ENCODE measurements around the gene CD8B2.
"Not testable (repeated sequence)": the region's sequence is repeated elsewhere in the genome, so short reads cannot be mapped to it uniquely, and the experiment has no call there.

Gene CD8B2

DNA sequence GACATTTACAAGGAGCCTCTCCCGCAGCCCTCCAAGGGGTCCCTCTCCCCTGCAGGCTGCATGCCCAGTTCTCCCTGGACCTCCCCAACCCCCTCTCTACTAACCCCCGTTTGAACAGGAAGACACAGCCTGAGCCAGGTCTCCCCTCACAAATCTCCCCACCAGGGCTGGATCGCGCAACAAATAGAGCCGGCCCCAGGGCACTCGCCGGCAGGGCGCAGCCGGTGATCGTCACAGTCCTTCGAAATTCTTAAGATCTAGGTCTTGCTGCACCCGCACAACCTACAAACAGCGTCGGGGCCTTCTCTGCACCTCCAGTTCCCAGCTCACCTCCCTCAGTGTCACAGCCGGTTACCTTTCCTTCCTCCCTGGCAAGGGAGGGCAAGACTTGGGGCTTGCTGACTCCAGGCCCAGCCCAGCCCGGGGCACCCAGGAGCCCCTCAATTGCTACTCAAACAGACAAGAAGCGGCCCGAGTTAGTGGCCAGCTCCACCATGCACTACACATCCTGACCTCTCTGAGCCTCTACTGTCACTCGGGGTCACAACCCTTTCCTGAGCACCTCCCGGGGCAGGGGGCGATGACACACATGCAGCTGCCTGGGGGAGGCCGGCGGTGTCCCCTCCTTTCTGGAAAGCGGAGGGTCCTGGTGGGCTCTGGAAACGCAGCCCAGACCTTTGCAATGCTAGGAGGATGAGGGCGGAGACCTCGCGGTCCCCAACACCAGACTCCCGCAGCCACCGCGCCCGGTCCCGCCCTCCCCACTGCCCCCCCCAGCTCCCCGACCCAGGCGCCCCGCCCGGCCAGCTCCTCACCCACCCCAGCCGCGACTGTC is at the start of gene CD8B2:
CD8B2 (plus strand) TSS at position 814 of the 835 bp plus-strand sequence. CDS start 63 bp downstream, outside the sequence.
- not testable (repeated sequence) for H3K27ac Mint-ChIP-seq, H3K36me3 Mint-ChIP-seq, H3K27me3 Mint-ChIP-seq, H3K4me3 Mint-ChIP-seq, H3K4me1 Mint-ChIP-seq, H3K9me3 Mint-ChIP-seq

DNA sequence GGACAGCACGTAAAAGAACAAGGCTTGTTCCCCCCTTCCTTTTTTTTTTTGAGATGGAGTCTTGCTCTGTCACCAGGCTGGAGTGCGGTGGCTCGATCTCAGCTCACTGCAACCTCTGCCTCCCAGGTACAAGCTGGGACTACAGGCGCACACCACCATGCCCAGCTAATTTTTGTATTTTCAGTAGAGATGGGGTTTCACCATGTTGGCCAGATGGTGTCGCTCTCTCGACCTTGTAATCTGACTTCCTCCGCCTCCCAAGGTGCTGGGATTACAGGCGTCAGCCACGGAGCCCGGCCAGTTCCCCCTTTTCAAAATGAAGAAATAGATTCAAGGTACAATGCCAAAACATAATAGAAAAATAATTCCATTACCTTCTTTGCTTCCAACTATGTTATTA is 25.3 kb upstream of the CD8B2 start:
- H3K4me1 Mint-ChIP-seq, H3K27me3 Mint-ChIP-seq, H3K4me3 Mint-ChIP-seq, H3K36me3 Mint-ChIP-seq, H3K9me3 Mint-ChIP-seq, H3K27ac Mint-ChIP-seq: not testable (repeated sequence)

DNA sequence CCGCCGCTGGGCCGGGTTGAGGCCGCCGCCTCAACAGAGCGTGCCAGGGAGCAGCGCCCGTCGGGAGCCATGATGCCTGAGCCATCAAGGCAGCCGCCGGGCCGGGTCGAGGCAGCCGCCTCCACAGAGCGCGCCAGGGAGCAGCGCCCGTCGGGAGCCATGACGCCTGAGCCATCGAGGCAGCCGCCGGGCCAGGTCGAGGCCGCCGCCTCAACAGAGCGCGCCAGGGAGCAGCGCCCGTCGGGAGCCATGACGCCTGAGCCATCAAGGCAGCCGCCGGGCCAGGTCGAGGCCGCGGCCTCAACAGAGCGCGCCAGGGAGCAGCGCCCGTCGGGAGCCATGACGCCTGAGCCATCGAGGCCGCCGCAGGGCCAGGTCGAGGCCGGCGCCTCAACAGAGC is 19.6 kb upstream of the CD8B2 start:
- H3K4me1 Mint-ChIP-seq, H3K9me3 Mint-ChIP-seq, H3K4me3 Mint-ChIP-seq, H3K36me3 Mint-ChIP-seq, H3K27me3 Mint-ChIP-seq, H3K27ac Mint-ChIP-seq: not testable (repeated sequence)

DNA sequence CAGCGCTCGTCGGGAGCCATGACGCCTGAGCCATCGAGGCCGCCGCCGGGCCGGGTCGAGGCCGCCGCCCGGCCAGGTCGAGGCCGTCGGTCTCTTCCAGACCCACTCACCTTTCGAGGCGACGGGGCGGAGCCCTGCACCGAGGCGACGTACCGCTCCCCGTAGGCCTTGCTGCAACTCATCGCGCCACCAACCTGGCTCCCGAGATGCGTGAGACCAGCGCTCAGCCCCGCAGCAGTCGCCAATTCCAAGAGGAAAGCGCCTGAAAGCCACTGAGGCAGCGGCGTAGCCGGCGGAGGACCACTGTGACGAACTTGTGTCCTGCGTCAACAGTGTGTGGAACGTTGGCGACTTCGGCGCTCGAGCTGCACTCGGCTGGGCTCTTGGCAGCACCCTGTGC is 19.1 kb upstream of the CD8B2 start, which contains the start of gene RGPD3:
RGPD3 (minus strand) TSS at position 307 of the 400 bp plus-strand sequence; CDS start at position 182, 125 bp downstream.
- H3K36me3 Mint-ChIP-seq, H3K27me3 Mint-ChIP-seq, H3K4me3 Mint-ChIP-seq, H3K27ac Mint-ChIP-seq, H3K9me3 Mint-ChIP-seq, H3K4me1 Mint-ChIP-seq: not testable (repeated sequence)

DNA sequence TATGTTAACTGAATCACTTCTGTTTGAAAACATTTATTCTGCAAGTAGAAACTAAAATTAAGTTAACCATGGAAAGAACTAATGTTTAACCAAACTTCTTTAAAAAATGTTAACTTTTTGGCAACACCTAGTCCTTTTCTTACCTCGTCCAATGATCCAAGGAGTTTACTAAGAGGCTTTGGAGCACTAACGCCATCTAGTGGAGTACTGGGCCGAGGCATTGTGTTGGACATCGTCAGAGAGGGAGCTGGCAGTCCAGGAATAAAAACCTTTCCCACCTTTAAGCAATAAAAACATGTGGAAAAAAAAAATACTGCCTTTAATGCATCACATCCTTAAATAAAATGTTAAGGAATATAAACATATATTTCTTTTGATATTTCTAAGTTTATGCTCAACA is 16.5 kb upstream of the CD8B2 start:
- H3K36me3 Mint-ChIP-seq, result not testable (repeated sequence)

DNA sequence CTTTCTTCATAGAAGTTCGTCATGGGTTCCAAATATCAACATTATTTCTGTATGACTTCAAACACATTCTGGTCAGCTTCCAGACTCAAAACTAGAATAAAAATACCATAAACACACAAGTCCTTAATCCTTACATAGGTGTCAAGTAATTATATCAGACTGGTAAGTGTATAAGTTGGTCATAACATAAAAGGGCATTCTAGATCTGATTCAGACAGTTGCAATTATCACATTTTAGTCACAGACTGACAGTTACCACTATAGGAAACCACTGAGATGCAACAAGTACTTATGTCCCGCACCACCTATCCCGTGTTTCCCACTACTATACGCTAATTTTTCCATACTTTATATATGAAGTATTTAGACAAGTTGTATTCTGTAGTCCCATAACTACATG is 9.5 kb upstream of the CD8B2 start:
- H3K36me3 Mint-ChIP-seq, H3K27ac Mint-ChIP-seq, H3K27me3 Mint-ChIP-seq, H3K4me3 Mint-ChIP-seq, H3K9me3 Mint-ChIP-seq, H3K4me1 Mint-ChIP-seq: not testable (repeated sequence)

More for the DNA sequence above, 16.5 kb upstream of the CD8B2 start:
- not testable (repeated sequence) for H3K4me3 Mint-ChIP-seq, H3K9me3 Mint-ChIP-seq, H3K4me1 Mint-ChIP-seq, H3K27me3 Mint-ChIP-seq, H3K27ac Mint-ChIP-seq

DNA sequence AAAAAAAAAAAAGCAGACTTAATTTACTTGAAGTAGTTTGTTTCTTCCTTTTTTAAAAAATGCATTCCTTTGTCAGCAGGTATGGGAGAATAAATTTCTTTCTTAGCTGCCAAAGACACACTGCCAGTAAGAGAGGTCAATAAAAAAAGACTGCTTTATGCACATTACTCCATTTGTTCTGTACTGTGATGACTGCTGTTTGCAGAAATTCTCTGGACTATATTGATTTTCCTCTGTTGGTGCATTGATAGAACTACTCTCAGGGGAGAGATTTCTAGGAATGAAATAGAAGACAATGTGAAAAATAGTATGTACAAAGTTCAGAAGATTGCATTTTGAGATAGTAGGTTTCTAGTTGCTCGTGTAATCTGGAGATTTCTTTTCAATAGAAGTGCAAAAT is 7.6 kb upstream of the CD8B2 start:
- not testable (repeated sequence) for H3K4me3 Mint-ChIP-seq, H3K27ac Mint-ChIP-seq, H3K4me1 Mint-ChIP-seq, H3K9me3 Mint-ChIP-seq, H3K27me3 Mint-ChIP-seq, H3K36me3 Mint-ChIP-seq

DNA sequence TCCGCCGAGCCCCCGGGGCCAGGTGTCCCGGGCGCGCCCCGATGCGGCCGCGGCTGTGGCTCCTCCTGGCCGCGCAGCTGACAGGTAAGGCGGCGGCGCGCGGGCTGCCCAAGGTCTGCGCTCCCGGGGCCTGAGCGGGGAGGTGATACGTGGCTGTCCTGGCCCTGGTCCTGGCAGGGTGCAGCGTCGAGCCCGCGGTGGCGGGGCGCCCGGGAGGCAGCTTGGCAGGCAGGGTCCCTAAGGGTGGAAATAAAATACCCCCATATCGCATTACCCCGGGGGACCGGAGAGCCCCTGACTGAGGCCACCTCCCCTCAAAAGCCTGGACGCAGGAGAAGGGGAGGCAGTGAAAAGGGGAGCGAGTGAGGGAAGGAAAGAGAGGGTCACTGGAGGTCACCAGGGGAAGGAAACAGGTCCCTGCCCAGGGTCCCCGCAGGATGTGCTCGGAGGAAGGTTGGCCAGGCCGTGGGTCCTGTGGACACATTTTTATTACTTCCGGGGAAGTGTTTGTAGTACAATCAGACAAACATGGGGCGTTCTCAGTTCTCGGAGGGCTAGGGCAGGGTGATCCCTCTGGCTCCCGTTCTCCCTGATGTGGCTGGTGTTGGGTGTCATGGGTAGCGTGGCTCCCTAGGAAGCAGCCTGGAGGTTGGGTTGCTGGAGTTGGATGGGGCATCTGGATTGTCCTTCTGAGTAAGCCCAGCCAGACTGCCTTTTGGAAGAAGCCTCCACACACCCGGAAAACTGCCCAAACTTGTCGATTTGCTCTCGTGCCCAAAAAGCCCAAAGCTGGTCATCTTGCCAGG is 425 bp downstream of the CD8B2 start:
- not testable (repeated sequence) for H3K36me3 Mint-ChIP-seq, H3K9me3 Mint-ChIP-seq, H3K27me3 Mint-ChIP-seq, H3K4me3 Mint-ChIP-seq, H3K27ac Mint-ChIP-seq, H3K4me1 Mint-ChIP-seq

DNA sequence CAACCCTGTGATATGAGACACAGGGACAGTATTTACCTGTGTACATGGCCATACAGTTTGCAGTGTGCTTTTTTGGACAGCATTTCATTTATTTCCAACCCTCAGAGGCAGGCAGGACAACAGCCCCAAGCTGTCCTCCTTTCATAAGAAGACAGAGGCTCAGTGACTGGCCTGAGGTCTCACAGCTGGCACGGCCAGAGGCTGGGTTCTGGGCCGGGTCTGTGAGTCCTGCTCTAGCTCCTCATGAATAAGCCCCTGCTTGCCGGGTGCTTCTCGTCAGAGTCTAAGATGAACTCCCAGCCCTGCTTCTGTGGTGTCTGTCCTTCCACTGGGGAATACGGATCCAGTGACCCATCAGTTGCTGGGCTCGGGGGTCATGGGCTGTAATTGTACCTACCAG is 2.5 kb downstream of the CD8B2 start:
- H3K27me3 Mint-ChIP-seq, H3K27ac Mint-ChIP-seq, H3K9me3 Mint-ChIP-seq, H3K4me1 Mint-ChIP-seq, H3K4me3 Mint-ChIP-seq, H3K36me3 Mint-ChIP-seq: not testable (repeated sequence)

DNA sequence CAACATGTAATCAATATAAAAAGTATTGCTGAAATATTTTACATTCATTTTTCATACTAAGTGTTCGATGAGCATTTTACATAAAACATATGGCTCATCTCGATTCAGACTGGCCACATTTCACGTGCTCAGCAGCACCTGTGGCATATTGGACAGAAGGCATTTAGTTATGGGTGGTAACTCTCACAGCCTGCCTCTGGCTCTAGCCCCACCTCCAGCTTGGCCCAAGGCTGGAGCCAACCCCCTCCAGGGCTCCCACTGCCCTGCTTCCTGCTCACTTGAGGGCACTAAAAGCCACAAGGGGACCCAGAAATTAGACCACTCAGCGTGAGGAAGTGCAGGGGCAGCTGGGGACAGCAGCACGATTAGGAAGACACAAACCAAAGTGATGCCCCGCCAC is 5.2 kb downstream of the CD8B2 start:
- H3K4me1 Mint-ChIP-seq, H3K36me3 Mint-ChIP-seq, H3K4me3 Mint-ChIP-seq, H3K27me3 Mint-ChIP-seq, H3K27ac Mint-ChIP-seq, H3K9me3 Mint-ChIP-seq: not testable (repeated sequence)

DNA sequence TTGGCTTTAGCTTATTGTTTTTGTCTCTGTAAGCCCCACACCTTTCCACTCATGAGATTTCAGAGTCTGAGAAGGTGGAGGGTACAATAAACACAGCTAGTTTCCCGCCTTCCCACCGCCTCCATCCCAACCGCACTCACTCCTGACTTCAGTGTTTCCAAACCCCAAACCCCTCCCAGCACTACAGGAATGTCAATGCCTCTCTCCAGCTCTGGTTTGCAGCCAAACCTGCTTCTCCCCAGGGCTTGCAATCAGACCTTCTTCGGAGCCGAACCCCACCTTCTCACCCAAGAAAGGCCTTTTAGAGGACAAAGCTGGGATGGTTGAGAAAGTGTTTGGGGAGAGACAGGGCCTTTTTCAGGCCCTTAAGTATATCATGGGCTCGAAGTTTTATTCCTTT is 5.7 kb downstream of the CD8B2 start:
- not testable (repeated sequence) for H3K4me3 Mint-ChIP-seq, H3K27ac Mint-ChIP-seq, H3K4me1 Mint-ChIP-seq, H3K36me3 Mint-ChIP-seq, H3K27me3 Mint-ChIP-seq, H3K9me3 Mint-ChIP-seq

DNA sequence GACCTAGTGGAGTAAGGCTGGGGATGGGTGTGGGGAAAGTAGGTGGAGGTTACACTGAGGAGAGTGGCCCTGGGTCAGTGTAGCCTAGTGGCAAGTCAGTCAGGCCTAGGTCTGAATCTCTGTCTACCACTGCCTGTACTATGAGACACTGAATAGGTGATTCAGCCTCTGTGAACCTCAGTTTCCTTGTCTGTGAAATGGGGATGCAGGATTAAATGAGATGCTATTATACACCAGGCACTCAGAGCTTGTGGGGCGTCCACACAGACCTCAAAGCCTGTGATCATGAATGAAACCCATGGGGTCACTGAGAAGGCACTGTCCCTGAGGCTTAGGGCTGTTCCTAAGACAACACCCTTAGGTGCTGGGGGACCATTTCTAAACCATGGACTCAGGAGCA is 11.4 kb downstream of the CD8B2 start:
- not testable (repeated sequence) for H3K36me3 Mint-ChIP-seq, H3K27me3 Mint-ChIP-seq, H3K4me3 Mint-ChIP-seq, H3K4me1 Mint-ChIP-seq, H3K9me3 Mint-ChIP-seq, H3K27ac Mint-ChIP-seq

DNA sequence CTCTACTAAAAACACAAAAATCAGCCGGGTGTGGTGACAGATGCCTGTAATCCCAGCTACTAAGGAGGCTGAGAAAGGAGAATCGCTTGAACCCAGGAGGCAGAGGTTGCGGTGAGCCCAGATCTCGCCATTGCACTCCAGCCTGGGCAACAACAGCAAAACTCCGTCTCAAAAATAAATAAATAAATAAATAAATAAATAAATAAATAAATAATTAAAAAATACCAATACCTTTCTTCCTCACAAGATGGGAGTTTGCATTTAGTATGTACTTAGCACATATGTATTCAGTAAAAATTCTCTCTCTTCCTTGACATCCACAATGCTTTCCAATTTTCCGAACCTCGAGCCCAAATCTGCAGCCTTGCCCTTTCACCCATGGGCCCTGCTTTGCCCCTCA is 13.2 kb downstream of the CD8B2 start:
- not testable (repeated sequence) for H3K4me3 Mint-ChIP-seq, H3K27ac Mint-ChIP-seq, H3K27me3 Mint-ChIP-seq, H3K4me1 Mint-ChIP-seq, H3K9me3 Mint-ChIP-seq, H3K36me3 Mint-ChIP-seq

DNA sequence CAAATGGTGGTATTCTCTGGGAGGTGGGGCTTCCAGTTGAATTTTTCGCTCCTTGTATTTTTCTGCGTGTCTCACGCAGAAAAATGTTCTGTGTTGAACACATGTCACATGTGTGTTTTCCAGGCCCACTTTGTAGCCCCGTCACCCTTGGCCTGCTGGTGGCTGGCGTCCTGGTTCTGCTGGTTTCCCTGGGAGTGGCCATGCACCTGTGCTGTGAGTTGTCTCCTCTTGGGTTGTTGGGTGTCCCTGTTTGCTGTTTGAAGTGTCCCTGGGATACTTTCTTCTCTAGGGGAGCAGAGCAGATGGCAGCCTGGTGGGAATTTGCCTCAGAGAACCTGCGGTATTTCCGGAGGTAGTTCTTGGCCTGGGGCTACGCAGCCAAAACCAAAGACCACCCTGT is 15.2 kb downstream of the CD8B2 start:
- not testable (repeated sequence) for H3K4me3 Mint-ChIP-seq, H3K27ac Mint-ChIP-seq, H3K27me3 Mint-ChIP-seq, H3K9me3 Mint-ChIP-seq, H3K36me3 Mint-ChIP-seq, H3K4me1 Mint-ChIP-seq

DNA sequence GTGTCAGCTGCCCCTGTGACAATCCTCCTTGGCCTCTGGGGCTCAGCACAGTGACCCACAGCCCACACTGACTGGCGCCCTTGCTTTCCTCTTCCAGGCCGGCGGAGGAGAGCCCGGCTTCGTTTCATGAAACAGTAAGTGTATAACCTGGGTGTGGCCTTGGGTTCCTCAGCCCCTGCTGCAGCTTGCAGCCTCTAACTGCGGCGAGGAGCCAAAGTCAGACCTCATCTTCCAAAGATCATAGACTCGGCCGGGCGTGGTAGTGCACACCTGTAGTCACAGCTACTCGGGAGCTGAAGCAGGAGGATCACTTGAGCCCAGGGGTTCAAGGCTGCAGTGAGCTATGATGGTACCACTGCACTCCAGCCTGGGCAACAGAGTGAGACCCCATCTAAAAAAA is 17.0 kb downstream of the CD8B2 start:
- H3K4me3 Mint-ChIP-seq, H3K36me3 Mint-ChIP-seq, H3K4me1 Mint-ChIP-seq, H3K27me3 Mint-ChIP-seq, H3K27ac Mint-ChIP-seq, H3K9me3 Mint-ChIP-seq: not testable (repeated sequence)

DNA sequence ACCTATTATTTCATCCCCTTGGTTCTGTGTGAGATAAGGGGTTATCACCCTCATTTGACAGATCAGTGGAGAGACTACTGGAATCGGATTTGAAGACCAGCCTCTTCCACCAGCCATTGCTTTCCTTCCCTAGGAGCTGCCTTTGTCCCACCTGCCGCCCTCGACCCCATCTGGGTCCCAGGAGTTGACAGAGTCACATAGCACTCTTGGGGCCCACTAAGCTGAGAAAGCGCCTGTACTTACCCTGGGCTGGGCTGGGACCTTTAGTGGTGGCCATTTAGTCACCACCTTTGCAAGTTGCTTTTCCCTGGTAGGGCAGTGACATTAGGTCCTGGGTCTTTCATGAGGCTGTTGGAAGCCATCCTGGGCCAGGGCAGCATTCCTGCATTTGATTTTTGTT is 17.6 kb downstream of the CD8B2 start:
- H3K4me1 Mint-ChIP-seq, H3K4me3 Mint-ChIP-seq: not testable (repeated sequence)

More for the DNA sequence above, 17.6 kb downstream of the CD8B2 start:
- not testable (repeated sequence) for H3K9me3 Mint-ChIP-seq, H3K27ac Mint-ChIP-seq, H3K36me3 Mint-ChIP-seq, H3K27me3 Mint-ChIP-seq
